ENCODE results near the gene VEPH1. TPM values are rescaled to one million over a fixed set of nuclear protein-coding genes. Genes with fewer than 3 reads are reported as not detected.

Gene VEPH1
- polyA plus RNA-seq, 1 of the 3 experiments (the other 2 are of a cell fraction) = 6.0 TPM

DNA sequence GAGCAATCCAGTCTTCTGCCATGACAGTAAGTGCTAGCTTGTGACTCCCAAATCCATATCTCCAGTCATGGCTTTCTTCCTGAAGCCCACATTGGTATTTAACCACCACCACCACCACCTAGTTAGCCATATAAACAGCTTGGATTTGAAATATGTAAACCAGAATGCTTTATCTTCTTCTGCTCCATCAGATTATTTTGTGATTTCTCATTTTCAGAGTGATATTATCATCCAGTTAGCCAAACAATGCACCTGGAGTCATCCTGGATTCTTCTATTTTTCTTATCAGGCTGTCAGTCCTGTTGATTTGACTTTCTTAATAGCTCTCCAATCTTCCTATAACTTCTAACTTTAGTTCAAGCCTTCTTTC, 190.9 kb downstream of the VEPH1 start:
- Histone ChIP-seq H3K27ac (ENCODE audit: low read depth in 2 of 2, low read length in 1 of 2) (peak overlapping the region; percentile 22 to 72; a peak in 3 of 4 replicates), H3K4me2 (0 out of 2 replicates have a peak overlapping the region, but pooled peaks have one; percentile 10), H4K20me1 (ENCODE audit: insufficient read depth) (no peaks in the 10 kb centered on the region), H3K27me3 (ENCODE audit: insufficient read depth) (no peaks in the 10 kb centered on the region), H3K9me3 (no peaks in the 10 kb centered on the region), H3F3A (replicated peaks; ENCODE audit: insufficient read depth) (peaks cover 18% of the 10 kb centered on the region), H3K4me3 (ENCODE audit: low read depth in 2 of 2, low read length in 1 of 2) (no peak overlapping the region), H3K9me2 (no peaks in the 10 kb centered on the region), H3K4me1 (ENCODE audit: control insufficient read depth in 1 of 2, insufficient read depth in 2 of 2, low read depth in 1 of 2, low read length in 1 of 2) (peaks cover 0 to 16% of the 10 kb centered on the region in 2 experiments; a peak in 3 of 4 replicates), H3K9ac (no peak overlapping the region), H3K36me3 (replicated peaks in 1 of 2; ENCODE audit: control insufficient read depth in 1 of 2, insufficient read depth in 2 of 2, low read length in 1 of 2) (peaks cover 0 to 5% of the 10 kb centered on the region in 2 experiments), H3K79me2 (ENCODE audit: insufficient read depth) (no peaks in the 10 kb centered on the region), H2AFZ (ENCODE audit: low read depth) (peak overlapping the region; percentile 61; the same call in 1 of the 2 replicates)
- DNase-seq = no peak
- CTCF ChIA-PET = interaction anchor here (1.4 kb wide), 1 partner anchor 73 kb away, joined by 4 read pairs; no protein-coding TSS in a partner anchor
- TF ChIP-seq, protein P1, sequence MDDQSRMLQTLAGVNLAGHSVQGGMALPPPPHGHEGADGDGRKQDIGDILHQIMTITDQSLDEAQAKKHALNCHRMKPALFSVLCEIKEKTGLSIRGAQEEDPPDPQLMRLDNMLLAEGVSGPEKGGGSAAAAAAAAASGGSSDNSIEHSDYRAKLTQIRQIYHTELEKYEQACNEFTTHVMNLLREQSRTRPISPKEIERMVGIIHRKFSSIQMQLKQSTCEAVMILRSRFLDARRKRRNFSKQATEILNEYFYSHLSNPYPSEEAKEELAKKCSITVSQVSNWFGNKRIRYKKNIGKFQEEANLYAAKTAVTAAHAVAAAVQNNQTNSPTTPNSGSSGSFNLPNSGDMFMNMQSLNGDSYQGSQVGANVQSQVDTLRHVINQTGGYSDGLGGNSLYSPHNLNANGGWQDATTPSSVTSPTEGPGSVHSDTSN (IDR thresholded peaks at IDR 0.05) = 0 out of 2 replicates have a peak, but pooled peaks have one; percentile 15
- TF ChIP-seq, protein P2, sequence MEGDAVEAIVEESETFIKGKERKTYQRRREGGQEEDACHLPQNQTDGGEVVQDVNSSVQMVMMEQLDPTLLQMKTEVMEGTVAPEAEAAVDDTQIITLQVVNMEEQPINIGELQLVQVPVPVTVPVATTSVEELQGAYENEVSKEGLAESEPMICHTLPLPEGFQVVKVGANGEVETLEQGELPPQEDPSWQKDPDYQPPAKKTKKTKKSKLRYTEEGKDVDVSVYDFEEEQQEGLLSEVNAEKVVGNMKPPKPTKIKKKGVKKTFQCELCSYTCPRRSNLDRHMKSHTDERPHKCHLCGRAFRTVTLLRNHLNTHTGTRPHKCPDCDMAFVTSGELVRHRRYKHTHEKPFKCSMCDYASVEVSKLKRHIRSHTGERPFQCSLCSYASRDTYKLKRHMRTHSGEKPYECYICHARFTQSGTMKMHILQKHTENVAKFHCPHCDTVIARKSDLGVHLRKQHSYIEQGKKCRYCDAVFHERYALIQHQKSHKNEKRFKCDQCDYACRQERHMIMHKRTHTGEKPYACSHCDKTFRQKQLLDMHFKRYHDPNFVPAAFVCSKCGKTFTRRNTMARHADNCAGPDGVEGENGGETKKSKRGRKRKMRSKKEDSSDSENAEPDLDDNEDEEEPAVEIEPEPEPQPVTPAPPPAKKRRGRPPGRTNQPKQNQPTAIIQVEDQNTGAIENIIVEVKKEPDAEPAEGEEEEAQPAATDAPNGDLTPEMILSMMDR (IDR thresholded peaks at IDR 0.05) = no peak
- POLR2A ChIA-PET = no interaction called here

DNA sequence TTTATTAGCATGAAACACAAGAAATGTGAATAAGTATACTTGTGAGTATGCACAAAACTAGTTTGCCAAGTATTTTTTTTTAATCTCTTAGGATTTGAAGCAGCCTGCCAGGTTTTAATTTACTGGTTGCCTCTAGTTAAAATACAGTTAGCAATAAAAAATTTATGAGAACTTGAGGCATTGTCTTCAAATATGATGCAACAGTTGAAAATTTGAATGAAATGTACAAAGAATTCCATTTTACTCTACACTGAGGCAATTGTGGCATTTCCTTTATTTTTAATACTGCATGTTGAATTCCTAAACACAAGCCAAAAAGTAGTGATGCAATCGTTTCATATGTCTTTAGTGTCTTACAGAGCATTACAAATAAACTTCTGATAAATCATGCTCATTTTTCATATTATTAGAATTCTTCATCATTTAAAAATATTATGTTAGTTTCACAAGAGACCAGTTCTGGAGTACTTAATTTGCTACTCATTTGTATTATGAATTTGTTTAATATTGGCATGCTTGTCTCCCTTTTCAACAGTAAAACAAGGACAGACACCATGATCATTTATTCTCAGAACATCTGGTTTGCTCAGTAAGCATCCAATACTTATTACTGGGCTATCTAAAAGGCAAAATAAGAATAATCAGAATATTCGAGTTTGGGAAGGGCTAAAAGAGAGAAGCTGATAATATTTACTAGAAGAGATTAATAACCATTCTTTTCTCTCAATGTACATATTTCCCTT, 191.4 kb downstream of the VEPH1 start:
- no peaks in the 10 kb centered on the region for H3K9me3 ChIP-seq
- ChIA-PET POLR2A (no interaction called here), CTCF (interaction anchor here (1.4 kb wide), 1 partner anchor 72 kb away, joined by 4 read pairs; no protein-coding TSS in a partner anchor)
- peaks cover 20% of the 10 kb centered on the region for H3F3A ChIP-seq (replicated peaks; ENCODE audit: insufficient read depth)
- peak overlapping the region; percentile 50 to 72; a peak in 3 of 4 replicates for H3K27ac ChIP-seq (ENCODE audit: low read depth in 2 of 2, low read length in 1 of 2)
- H3K79me2 ChIP-seq (ENCODE audit: insufficient read depth) = no peaks in the 10 kb centered on the region
- no peak overlapping the region for H3K4me3 ChIP-seq (ENCODE audit: low read depth in 2 of 2, low read length in 1 of 2)
- H3K27me3 ChIP-seq (ENCODE audit: insufficient read depth) = no peaks in the 10 kb centered on the region
- 41% methylated on average over 2 of the region's 2 CpGs for whole genome bisulfite sequencing (ENCODE audit: low lambda C conversion rate)
- H3K4me2 ChIP-seq = 0 out of 2 replicates have a peak overlapping the region, but pooled peaks have one; percentile 10
- peaks cover 0 to 5% of the 10 kb centered on the region in 2 experiments for H3K36me3 ChIP-seq (replicated peaks in 1 of 2; ENCODE audit: control insufficient read depth in 1 of 2, insufficient read depth in 2 of 2, low read length in 1 of 2)
- peak overlapping the region; percentile 61; the same call in 1 of the 2 replicates for H2AFZ ChIP-seq (ENCODE audit: low read depth)
- DNase-seq = no peak
- H3K9ac ChIP-seq = no peak overlapping the region
- no peaks in the 10 kb centered on the region for H4K20me1 ChIP-seq (ENCODE audit: insufficient read depth)
- H3K9me2 ChIP-seq = no peaks in the 10 kb centered on the region
- H3K4me1 ChIP-seq (ENCODE audit: control insufficient read depth in 1 of 2, insufficient read depth in 2 of 2, low read depth in 1 of 2, low read length in 1 of 2) = peaks cover 0 to 16% of the 10 kb centered on the region in 2 experiments; a peak in 2 of 4 replicates
- TF ChIP-seq TCF12 (IDR thresholded peaks at IDR 0.05) (peak; percentile 80), EP300 (IDR thresholded peaks at IDR 0.05; ENCODE audit: borderline replicate concordance in 1 of 2, low read depth in 1 of 2, low read length in 1 of 2) (peak in 1 of 2 experiments; percentile 76; a peak in 1 of 4 replicates), TEAD4 (IDR thresholded peaks at IDR 0.05; ENCODE audit: borderline replicate concordance, insufficient read depth) (peak; percentile 81), RAD21 (IDR thresholded peaks at IDR 0.05; ENCODE audit: low read length) (no peak), SIN3A (IDR thresholded peaks at IDR 0.05; ENCODE audit: borderline replicate concordance, low read depth, low read length) (no peak), CHD2 (IDR thresholded peaks at IDR 0.05; ENCODE audit: low read length, partially characterized antibody) (no peak), RXRA (IDR thresholded peaks at IDR 0.05; ENCODE audit: borderline replicate concordance, low read depth) (peak; percentile 42; the same call in 1 of the 2 replicates), NRF1 (IDR thresholded peaks at IDR 0.05; ENCODE audit: low read depth, low read length) (no peak), JUND (IDR thresholded peaks at IDR 0.05) (peak; percentile 55), MXI1 (IDR thresholded peaks at IDR 0.05; ENCODE audit: low read depth, low read length) (no peak), GABPA (IDR thresholded peaks at IDR 0.05; ENCODE audit: low read depth) (no peak), POLR2AphosphoS5 (IDR thresholded peaks at IDR 0.05; ENCODE audit: low read depth, low read length) (peak; percentile 51; the same call in 1 of the 2 replicates), FOXM1 (IDR thresholded peaks at IDR 0.05; ENCODE audit: low read depth) (peak; percentile 59)
- TF ChIP-seq, protein P2 (IDR thresholded peaks at IDR 0.05) = no peak
- TF ChIP-seq, protein P3, sequence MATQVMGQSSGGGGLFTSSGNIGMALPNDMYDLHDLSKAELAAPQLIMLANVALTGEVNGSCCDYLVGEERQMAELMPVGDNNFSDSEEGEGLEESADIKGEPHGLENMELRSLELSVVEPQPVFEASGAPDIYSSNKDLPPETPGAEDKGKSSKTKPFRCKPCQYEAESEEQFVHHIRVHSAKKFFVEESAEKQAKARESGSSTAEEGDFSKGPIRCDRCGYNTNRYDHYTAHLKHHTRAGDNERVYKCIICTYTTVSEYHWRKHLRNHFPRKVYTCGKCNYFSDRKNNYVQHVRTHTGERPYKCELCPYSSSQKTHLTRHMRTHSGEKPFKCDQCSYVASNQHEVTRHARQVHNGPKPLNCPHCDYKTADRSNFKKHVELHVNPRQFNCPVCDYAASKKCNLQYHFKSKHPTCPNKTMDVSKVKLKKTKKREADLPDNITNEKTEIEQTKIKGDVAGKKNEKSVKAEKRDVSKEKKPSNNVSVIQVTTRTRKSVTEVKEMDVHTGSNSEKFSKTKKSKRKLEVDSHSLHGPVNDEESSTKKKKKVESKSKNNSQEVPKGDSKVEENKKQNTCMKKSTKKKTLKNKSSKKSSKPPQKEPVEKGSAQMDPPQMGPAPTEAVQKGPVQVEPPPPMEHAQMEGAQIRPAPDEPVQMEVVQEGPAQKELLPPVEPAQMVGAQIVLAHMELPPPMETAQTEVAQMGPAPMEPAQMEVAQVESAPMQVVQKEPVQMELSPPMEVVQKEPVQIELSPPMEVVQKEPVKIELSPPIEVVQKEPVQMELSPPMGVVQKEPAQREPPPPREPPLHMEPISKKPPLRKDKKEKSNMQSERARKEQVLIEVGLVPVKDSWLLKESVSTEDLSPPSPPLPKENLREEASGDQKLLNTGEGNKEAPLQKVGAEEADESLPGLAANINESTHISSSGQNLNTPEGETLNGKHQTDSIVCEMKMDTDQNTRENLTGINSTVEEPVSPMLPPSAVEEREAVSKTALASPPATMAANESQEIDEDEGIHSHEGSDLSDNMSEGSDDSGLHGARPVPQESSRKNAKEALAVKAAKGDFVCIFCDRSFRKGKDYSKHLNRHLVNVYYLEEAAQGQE (IDR thresholded peaks at IDR 0.05; ENCODE audit: low read depth, low read length) = no peak

Measured in SK-N-SH (cell line).